Measurements from ENCODE around the gene DSTN. TPM values are rescaled to one million over a fixed set of nuclear protein-coding genes. Genes with fewer than 3 reads are reported as not detected.

The DSTN gene
- total and polyA plus RNA-seq, 12 donors = 261 to 802 (median 546) TPM

DNA sequence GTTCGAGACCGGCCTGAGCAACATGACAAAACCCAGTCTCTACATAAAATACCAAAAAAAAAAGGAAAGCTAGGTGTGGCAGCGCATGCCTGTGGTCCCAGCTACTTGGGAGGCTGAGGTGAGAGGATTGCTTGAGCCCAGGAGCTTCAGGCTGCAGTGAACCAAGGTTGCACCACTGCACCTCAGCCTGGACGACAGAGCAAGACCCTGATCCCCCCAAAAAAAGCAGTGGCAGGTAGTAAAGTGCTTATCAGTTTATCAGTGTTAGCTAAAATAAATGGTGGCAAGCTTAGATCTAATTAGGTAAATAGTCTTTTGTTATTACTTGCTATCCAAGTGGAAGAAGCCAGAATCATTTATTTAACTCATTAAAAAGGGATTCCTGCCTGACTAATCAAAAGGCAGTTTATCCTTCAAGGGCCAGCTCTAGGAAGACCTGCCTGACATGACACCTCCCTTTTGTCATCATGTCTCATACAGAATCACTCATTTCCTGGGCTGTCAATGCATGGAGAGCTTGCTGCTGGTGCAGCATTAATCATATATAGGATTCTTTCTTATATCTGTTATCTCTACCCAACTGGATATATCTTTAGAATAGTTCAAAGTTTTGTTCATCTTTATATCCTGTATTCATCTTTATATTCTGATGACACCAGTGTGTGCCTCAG, 9.6 kb downstream of the DSTN start:
- no peaks in the 10 kb centered on the region for H3K27me3 ChIP-seq
- TF ChIP-seq, protein P1, sequence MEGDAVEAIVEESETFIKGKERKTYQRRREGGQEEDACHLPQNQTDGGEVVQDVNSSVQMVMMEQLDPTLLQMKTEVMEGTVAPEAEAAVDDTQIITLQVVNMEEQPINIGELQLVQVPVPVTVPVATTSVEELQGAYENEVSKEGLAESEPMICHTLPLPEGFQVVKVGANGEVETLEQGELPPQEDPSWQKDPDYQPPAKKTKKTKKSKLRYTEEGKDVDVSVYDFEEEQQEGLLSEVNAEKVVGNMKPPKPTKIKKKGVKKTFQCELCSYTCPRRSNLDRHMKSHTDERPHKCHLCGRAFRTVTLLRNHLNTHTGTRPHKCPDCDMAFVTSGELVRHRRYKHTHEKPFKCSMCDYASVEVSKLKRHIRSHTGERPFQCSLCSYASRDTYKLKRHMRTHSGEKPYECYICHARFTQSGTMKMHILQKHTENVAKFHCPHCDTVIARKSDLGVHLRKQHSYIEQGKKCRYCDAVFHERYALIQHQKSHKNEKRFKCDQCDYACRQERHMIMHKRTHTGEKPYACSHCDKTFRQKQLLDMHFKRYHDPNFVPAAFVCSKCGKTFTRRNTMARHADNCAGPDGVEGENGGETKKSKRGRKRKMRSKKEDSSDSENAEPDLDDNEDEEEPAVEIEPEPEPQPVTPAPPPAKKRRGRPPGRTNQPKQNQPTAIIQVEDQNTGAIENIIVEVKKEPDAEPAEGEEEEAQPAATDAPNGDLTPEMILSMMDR (IDR thresholded peaks at IDR 0.05) = no peak
- intact Hi-C loops (cut with DNase I) = no loop called here
- H3K36me3 ChIP-seq = peaks cover 0 to 14% (median 0%) of the 10 kb centered on the region in 9 donors
- no peaks in the 10 kb centered on the region for H3K9me3 ChIP-seq
- no peak for DNase-seq
- no peak overlapping the region for H3K27ac ChIP-seq
- no peak for ATAC-seq
- WGBS, 2 donors = 88 to 91% methylated on average over 4 of the region's 4 CpGs
- H3K4me3 ChIP-seq = no peak overlapping the region
- peaks cover 5 to 84% (median 45%) of the 10 kb centered on the region in 9 donors for H3K4me1 ChIP-seq

DNA sequence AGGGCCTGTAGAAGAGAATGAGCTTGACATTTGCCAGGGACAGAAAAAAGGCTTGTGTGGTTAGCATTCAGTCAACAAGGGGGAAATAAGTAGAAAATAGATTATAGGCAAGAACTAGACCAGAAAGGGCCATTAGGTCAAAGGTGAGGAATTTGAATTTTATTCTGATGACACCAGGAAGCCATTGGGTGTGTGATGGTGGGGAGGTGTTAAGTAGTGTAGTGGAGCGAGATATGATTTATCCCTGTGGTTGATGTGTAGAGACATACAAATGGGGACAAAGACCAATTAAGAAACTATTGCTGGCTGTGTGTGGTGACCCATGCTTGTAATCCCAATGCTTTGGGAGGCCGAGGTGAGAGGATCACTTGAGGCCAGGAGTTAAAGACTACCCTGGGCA, 11.0 kb downstream of the DSTN start:
- no peak overlapping the region for H3K27ac ChIP-seq
- ATAC-seq (no peak), DNase-seq (no peak)
- H3K36me3 ChIP-seq = peaks cover 0 to 14% (median 0%) of the 10 kb centered on the region in 9 donors
- H3K4me1 ChIP-seq = peaks cover 5 to 84% (median 44%) of the 10 kb centered on the region in 9 donors
- TF ChIP-seq, protein P1 (IDR thresholded peaks at IDR 0.05) = no peak
- no peaks in the 10 kb centered on the region for H3K9me3 ChIP-seq
- no peaks in the 10 kb centered on the region for H3K27me3 ChIP-seq
- intact Hi-C loops (cut with DNase I) = no loop called here
- no peak overlapping the region for H3K4me3 ChIP-seq
- 97 to 98% methylated on average over 2 of the region's 2 CpGs for WGBS, 2 donors

GRCh38 chr20:17583126-17583525, 13.3 kb downstream of the DSTN start:
- Histone ChIP-seq H3K4me1 (peaks cover 0 to 84% (median 39%) of the 10 kb centered on the region in 9 donors), H3K36me3 (peaks cover 0 to 8% (median 0%) of the 10 kb centered on the region in 9 donors), H3K27me3 (no peaks in the 10 kb centered on the region), H3K9me3 (no peaks in the 10 kb centered on the region), H3K4me3 (no peak overlapping the region), H3K27ac (peak overlapping the region in 1 of 10 donors; percentile 32)
- intact Hi-C loops (cut with DNase I) = no loop called here
- 93 to 94% methylated on average over 3 of the region's 3 CpGs for WGBS, 2 donors
- ATAC-seq (no peak), DNase-seq (no peak)
- TF ChIP-seq, protein P1 (IDR thresholded peaks at IDR 0.05) = no peak

- Histone ChIP-seq H3K36me3 (peaks cover 0 to 8% (median 0%) of the 10 kb centered on the region in 9 donors), H3K27me3 (no peaks in the 10 kb centered on the region), H3K9me3 (no peaks in the 10 kb centered on the region), H3K4me1 (peaks cover 0 to 84% (median 40%) of the 10 kb centered on the region in 9 donors), H3K27ac (no peak overlapping the region), H3K4me3 (no peak overlapping the region)
- TF ChIP-seq, protein P1 (IDR thresholded peaks at IDR 0.05) = no peak
- DNase-seq = no peak
- intact Hi-C loops (cut with DNase I) = no loop called here
- ATAC-seq = no peak
These were observed 14.8 kb downstream of the DSTN start for GRCh38 chr20:17584689-17585088.
